BJ (cell line): ENCODE data around the gene GRM8. TPM values are rescaled to one million over a fixed set of nuclear protein-coding genes. Genes with fewer than 3 reads are reported as not detected.

Source experiments
- CTCF ChIA-PET: fragments of 350-600 bp; formaldehyde crosslinking; extraction: SDS; loops from one replicate; lab custom pipeline; 2021; ENCODE audit warnings: antibody characterized with exemption, inconsistent platforms; lab: Yijun Ruan, JAX
- POLR2A ChIA-PET: fragments of 300-600 bp; sonication (Branson Sonifier 250); formaldehyde crosslinking; extraction: SDS; loops from one replicate; lab custom pipeline; 2021; ENCODE audit warnings: antibody characterized with exemption; lab: Charles Lee
- DNase-seq: peaks from one replicate; pipeline ENCODE4 v3.0.0-alpha.2; 2011; ENCODE audit warnings: low read depth
- H3K27me3 ChIP-seq: 2 replicates; pipeline ENCODE4 v1.6.0; 2011; ENCODE audit warnings: low read length; ENCODE audit not compliant: control insufficient read depth, insufficient read depth
- H3K36me3 ChIP-seq: 2 replicates; pipeline ENCODE4 v1.5.1; 2011; ENCODE audit warnings: low read length; ENCODE audit not compliant: control insufficient read depth, insufficient read depth
- H3K4me3 ChIP-seq: 2 replicates; pipeline ENCODE4 v1.5.1; 2011; ENCODE audit warnings: low read depth, mild to moderate bottlenecking, control low read depth, low read length
- polyA plus RNA-seq: library from polyadenylated mRNA; depleted of rRNA; stranded (reverse); fragments of >200 nt; gene quantifications from 2 replicates; pipeline ENCODE4 v1.2.3, GENCODE V29; 2011
- TF ChIP-seq, protein P1 (sequence below): IDR thresholded peaks from 2 replicates; pipeline ENCODE4 v1.5.1; 2011; ENCODE audit warnings: low read depth, mild to moderate bottlenecking, control low read depth, inconsistent platforms, low read length, moderate library complexity; ENCODE audit not compliant: insufficient read depth

Gene GRM8
- polyA plus RNA-seq, 1 experiment, result not detected

DNA sequence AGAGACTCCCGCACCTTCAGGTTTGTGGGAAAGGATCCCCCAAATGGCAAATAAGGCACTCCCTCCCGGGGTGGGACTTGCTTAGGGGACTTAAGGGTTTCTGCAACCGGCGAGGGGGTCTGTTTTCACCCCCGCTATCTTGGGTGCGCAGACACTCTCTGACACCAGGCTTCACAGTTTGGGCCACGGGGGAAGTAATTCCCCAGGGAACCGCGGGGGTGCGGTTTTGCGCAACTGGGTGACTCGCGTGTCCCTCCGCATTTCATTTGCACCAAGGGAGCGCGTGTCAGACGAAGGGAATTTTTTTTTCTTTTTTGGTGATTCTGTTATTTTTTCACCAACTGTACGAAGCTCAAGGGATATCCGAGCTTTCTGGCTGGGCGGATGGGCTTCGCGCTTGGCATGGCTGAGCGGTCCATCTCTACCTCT, 1.7 kb downstream of the GRM8 start:
- H3K27me3 ChIP-seq, result peaks cover 42% of the 10 kb centered on the region
- CTCF ChIA-PET, result interaction anchor here (0.6 to 1.7 kb wide), 2 partner anchors 9 to 533 kb away, joined by 3 to 4 read pairs; no protein-coding TSS in a partner anchor
- POLR2A ChIA-PET, result no interaction called here
- H3K4me3 ChIP-seq, result no peak overlapping the region
- H3K36me3 ChIP-seq, result no peaks in the 10 kb centered on the region
- DNase-seq, result no peak
- TF ChIP-seq, protein P1, sequence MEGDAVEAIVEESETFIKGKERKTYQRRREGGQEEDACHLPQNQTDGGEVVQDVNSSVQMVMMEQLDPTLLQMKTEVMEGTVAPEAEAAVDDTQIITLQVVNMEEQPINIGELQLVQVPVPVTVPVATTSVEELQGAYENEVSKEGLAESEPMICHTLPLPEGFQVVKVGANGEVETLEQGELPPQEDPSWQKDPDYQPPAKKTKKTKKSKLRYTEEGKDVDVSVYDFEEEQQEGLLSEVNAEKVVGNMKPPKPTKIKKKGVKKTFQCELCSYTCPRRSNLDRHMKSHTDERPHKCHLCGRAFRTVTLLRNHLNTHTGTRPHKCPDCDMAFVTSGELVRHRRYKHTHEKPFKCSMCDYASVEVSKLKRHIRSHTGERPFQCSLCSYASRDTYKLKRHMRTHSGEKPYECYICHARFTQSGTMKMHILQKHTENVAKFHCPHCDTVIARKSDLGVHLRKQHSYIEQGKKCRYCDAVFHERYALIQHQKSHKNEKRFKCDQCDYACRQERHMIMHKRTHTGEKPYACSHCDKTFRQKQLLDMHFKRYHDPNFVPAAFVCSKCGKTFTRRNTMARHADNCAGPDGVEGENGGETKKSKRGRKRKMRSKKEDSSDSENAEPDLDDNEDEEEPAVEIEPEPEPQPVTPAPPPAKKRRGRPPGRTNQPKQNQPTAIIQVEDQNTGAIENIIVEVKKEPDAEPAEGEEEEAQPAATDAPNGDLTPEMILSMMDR, result no peak

DNA sequence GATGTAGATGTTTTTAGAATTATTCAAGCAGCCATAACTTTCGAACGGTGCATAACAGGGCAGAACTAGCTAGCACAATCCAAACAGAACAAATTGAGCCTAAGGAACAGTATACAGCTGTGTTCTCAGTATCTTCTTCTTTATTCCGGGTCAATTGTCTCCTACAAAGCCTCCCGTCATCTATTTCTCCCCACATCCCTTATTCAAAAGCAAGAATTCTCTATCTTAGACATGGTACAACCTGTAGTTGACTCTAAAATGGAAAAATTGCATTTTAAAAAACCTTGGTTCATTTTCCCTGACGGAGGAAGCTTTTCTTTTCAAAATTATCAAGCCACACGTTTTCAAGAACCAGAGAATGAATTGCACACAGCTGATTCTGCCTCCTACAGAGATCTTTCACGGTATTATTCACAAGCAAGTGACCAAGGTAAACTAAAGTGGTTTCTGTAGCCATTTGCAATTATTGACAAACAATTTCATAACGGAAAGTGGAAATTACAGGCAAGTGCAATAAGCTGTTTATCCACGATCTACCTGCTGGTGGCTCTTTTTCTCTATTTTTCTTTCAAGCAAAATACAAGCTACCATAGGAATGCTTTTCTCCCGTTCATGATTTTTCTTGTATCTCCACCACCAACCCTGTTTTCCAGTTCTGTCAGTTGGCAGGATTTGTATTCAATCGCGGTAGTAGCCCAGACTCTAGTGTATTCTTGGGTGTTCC, 2.3 kb downstream of the GRM8 start:
- POLR2A ChIA-PET, result no interaction called here
- TF ChIP-seq, protein P1, result no peak
- no peak for DNase-seq
- CTCF ChIA-PET, result interaction anchor here (1.1 to 1.7 kb wide), 2 partner anchors 9 to 959 kb away, joined by 3 to 4 read pairs; no protein-coding TSS in a partner anchor
- H3K36me3 ChIP-seq, result no peaks in the 10 kb centered on the region
- peaks cover 42% of the 10 kb centered on the region for H3K27me3 ChIP-seq
- no peak overlapping the region for H3K4me3 ChIP-seq

DNA sequence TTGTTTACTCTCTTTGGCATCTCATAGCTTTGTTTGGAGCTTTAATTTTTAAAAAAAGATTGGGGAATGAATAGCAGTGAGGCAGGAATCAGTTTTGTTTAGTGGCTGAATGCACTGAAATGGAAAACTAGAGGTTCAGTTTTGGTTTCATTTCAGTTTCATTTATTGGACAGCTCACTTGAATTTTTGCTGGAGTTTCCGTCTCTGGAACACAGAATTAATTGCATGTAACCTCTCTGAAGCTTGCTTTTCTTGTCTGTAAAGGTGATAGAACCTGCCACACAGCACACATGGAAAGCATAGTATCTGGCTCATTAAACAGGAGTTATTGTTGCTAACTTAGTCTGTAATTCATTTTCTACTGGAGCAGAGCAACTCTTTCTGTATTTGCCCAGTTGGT, 7.1 kb downstream of the GRM8 start:
- H3K4me3 ChIP-seq, result no peak overlapping the region
- ChIA-PET CTCF (interaction anchor here (1.3 kb wide), 1 partner anchor 9 kb away, joined by 7 read pairs; no protein-coding TSS in a partner anchor), POLR2A (no interaction called here)
- TF ChIP-seq, protein P1, result no peak
- DNase-seq, result no peak
- H3K36me3 ChIP-seq, result no peaks in the 10 kb centered on the region
- H3K27me3 ChIP-seq, result peaks cover 15% of the 10 kb centered on the region

DNA sequence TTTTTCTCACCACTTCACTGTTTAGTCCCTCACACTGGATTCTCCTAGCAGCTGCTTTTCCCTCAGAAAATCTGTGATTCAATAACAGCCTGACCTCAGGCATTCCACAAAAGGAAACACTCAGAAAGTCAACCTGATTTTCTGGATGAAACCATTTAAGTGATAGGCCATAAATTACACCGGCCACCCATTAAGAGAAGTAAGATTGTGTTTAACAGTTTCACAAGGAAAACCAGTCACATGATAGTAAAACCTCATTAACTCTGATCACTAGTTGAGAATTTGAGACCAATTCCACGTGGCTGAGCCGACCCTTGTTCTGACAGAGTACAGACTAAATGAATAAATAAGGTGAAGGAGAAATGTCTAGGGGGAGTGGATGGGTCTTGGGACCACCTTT, 7.7 kb downstream of the GRM8 start:
- TF ChIP-seq, protein P1, result no peak
- POLR2A ChIA-PET, result no interaction called here
- H3K36me3 ChIP-seq, result no peaks in the 10 kb centered on the region
- CTCF ChIA-PET, result interaction anchor here (1.3 kb wide), 1 partner anchor 9 kb away, joined by 7 read pairs; no protein-coding TSS in a partner anchor
- H3K27me3 ChIP-seq, result peaks cover 11% of the 10 kb centered on the region
- no peak overlapping the region for H3K4me3 ChIP-seq
- DNase-seq, result no peak

DNA sequence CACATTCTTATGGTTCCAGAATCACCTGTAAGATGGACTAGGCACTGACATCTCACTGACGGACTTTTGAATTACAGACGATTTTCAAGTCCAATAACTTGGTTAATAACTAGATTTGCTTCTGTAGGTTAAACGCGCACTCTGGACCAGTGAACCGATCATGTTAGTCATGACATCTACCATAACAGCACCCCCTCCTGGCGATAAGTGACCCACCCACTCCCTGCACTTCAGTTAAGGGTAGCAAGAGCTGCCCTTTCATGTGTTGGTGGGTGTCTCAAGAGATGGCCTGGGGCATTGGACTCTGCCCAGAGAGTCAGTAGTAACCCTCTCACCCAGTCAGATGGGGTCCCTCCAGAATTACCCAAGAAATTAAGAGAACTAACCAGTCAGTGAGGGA, 12.9 kb downstream of the GRM8 start:
- CTCF ChIA-PET, result no interaction called here
- TF ChIP-seq, protein P1, result no peak
- no peak for DNase-seq
- no peak overlapping the region for H3K4me3 ChIP-seq
- H3K27me3 ChIP-seq, result no peaks in the 10 kb centered on the region
- no peaks in the 10 kb centered on the region for H3K36me3 ChIP-seq
- POLR2A ChIA-PET, result no interaction called here
